Tibial nerve (tissue), 4 donors: ENCODE measurements around the gene ST6GALNAC3. TPM values are rescaled to one million over a fixed set of nuclear protein-coding genes. Genes with fewer than 3 reads are reported as not detected.

Experiments
- DNase-seq, 2 donors: peaks; one replicate each; pipeline ENCODE4 v3.0.0-alpha.2; 2019; ENCODE audit warnings: low spot score in 2 of 2
- H3K27ac ChIP-seq, 4 donors: fragments of 200-600 bp; sonication (generic) in 3 of 4; one replicate each; pipeline ENCODE4 v1.5.1; 2017 to 2019; ENCODE audit warnings: mild to moderate bottlenecking in 1 of 4
- H3K27me3 ChIP-seq, 2 donors: fragments of 200-600 bp; sonication (generic) in 1 of 2; one replicate each; pipeline versions ENCODE4 v1.5.1 to v1.6.0; 2017 to 2019
- H3K36me3 ChIP-seq, 3 donors: fragments of 200-600 bp; sonication (generic); one replicate each; pipeline ENCODE4 v1.5.1; 2018 to 2019
- H3K4me1 ChIP-seq, 4 donors: fragments of 200-600 bp; sonication (generic) in 3 of 4; one replicate each; pipeline ENCODE4 v1.5.1; 2017 to 2019
- H3K4me3 ChIP-seq, 4 donors: fragments of 200-600 bp; sonication (generic) in 3 of 4; one replicate each; pipeline ENCODE4 v1.5.1; 2017 to 2019; ENCODE audit warnings: mild to moderate bottlenecking in 1 of 4, moderate library complexity in 1 of 4
- H3K9me3 ChIP-seq, 4 donors: fragments of 200-600 bp; sonication (generic) in 3 of 4; one replicate each; pipeline ENCODE4 v1.5.1; 2017 to 2019
- CTCF ChIP-seq, 5 experiments: fragments of 200-600 bp in 3 of 5; fragments of 450-650 bp in 2 of 5; sonication (generic) in 3 of 5; IDR thresholded peaks; one replicate each; pipeline ENCODE4 v1.5.1; 2016 to 2019; ENCODE audit warnings: antibody characterized with exemption in 5 of 5, mild to moderate bottlenecking in 3 of 5, moderate library complexity in 2 of 5
- EP300 ChIP-seq, 2 donors: sonication (generic); formaldehyde crosslinking; IDR thresholded peaks; one replicate each; pipeline ENCODE4 v1.6.1; 2017; ENCODE audit warnings: antibody characterized with exemption in 2 of 2, mild to moderate bottlenecking in 1 of 2
- POLR2A ChIP-seq, 2 donors: fragments of 450-650 bp; IDR thresholded peaks; one replicate each; pipeline ENCODE4 v1.6.1; 2017; ENCODE audit warnings: antibody characterized with exemption in 2 of 2, mild to moderate bottlenecking in 2 of 2, moderate library complexity in 2 of 2
- WGBS, 2 donors: methylation state at CpG; one replicate each; pipeline ENCODE4 v1.1.5; 2018; 5-methylcytosine and 5-hydroxymethylcytosine counted together
- total RNA-seq, 4 donors: library from RNA; depleted of rRNA; stranded (reverse); fragments of >200 nt; gene quantifications; one replicate each; pipeline ENCODE4 v1.1.0, GENCODE V29; 2016

The ST6GALNAC3 gene
- total RNA-seq, 4 donors from 2014 or later: 2.7 to 6.6 (median 4.9) TPM

- 66 to 69% methylated on average over 7 of the region's 7 CpGs for WGBS, 2 donors
- Histone ChIP-seq H3K27ac (no peak overlapping the region), H3K4me1 (no peaks in the 10 kb centered on the region), H3K36me3 (no peaks in the 10 kb centered on the region), H3K27me3 (no peaks in the 10 kb centered on the region), H3K9me3 (no peaks in the 10 kb centered on the region), H3K4me3 (no peak overlapping the region)
- DNase-seq: no peak
- TF ChIP-seq POLR2A (IDR thresholded peaks at IDR 0.05): no peak
- no peak for TF ChIP-seq CTCF (IDR thresholded peaks at IDR 0.05)
- no peak for TF ChIP-seq EP300 (IDR thresholded peaks at IDR 0.05)
These were observed 427.2 kb downstream of the ST6GALNAC3 start for GRCh38 chr1:76501586-76502219.

- Histone ChIP-seq H3K36me3 (no peaks in the 10 kb centered on the region), H3K27ac (no peak overlapping the region), H3K9me3 (no peaks in the 10 kb centered on the region), H3K4me3 (no peak overlapping the region), H3K4me1 (no peaks in the 10 kb centered on the region), H3K27me3 (no peaks in the 10 kb centered on the region)
- no peak for DNase-seq
- WGBS, 2 donors: 81 to 88% methylated on average over 3 of the region's 3 CpGs
- TF ChIP-seq CTCF (IDR thresholded peaks at IDR 0.05): no peak
These were observed 428.6 kb downstream of the ST6GALNAC3 start for GRCh38 chr1:76503100-76503499.

- no peaks in the 10 kb centered on the region for H3K9me3 ChIP-seq
- no peaks in the 10 kb centered on the region for H3K27me3 ChIP-seq
- no peaks in the 10 kb centered on the region for H3K36me3 ChIP-seq
- H3K27ac ChIP-seq: no peak overlapping the region
- DNase-seq: no peak
- no peak overlapping the region for H3K4me3 ChIP-seq
- 71 to 76% methylated on average over 2 of the region's 2 CpGs for WGBS, 2 donors
- TF ChIP-seq POLR2A (IDR thresholded peaks at IDR 0.05) (no peak), CTCF (IDR thresholded peaks at IDR 0.05) (no peak), EP300 (IDR thresholded peaks at IDR 0.05) (no peak)
- H3K4me1 ChIP-seq: no peaks in the 10 kb centered on the region
These were observed 429.2 kb downstream of the ST6GALNAC3 start for GRCh38 chr1:76503736-76504135.

- no peaks in the 10 kb centered on the region for H3K36me3 ChIP-seq
- no peak overlapping the region for H3K4me3 ChIP-seq
- no peaks in the 10 kb centered on the region for H3K9me3 ChIP-seq
- no peak overlapping the region for H3K27ac ChIP-seq
- TF ChIP-seq CTCF (IDR thresholded peaks at IDR 0.05) (no peak), POLR2A (IDR thresholded peaks at IDR 0.05) (no peak), EP300 (IDR thresholded peaks at IDR 0.05) (no peak)
- WGBS, 2 donors: 95 to 98% methylated on average over 3 of the region's 3 CpGs
- no peak for DNase-seq
- H3K4me1 ChIP-seq: no peaks in the 10 kb centered on the region
- no peaks in the 10 kb centered on the region for H3K27me3 ChIP-seq
These were observed 432.8 kb downstream of the ST6GALNAC3 start for GRCh38 chr1:76507376-76507775.

- no peaks in the 10 kb centered on the region for H3K36me3 ChIP-seq
- no peaks in the 10 kb centered on the region for H3K27me3 ChIP-seq
- no peaks in the 10 kb centered on the region for H3K4me1 ChIP-seq
- no peaks in the 10 kb centered on the region for H3K9me3 ChIP-seq
- H3K4me3 ChIP-seq: no peak overlapping the region
- H3K27ac ChIP-seq: no peak overlapping the region
- no peak for DNase-seq
- TF ChIP-seq CTCF (IDR thresholded peaks at IDR 0.05): no peak
- TF ChIP-seq EP300 (IDR thresholded peaks at IDR 0.05): no peak
- no peak for TF ChIP-seq POLR2A (IDR thresholded peaks at IDR 0.05)
- WGBS, 2 donors: 46 to 64% methylated on average over 3 of the region's 3 CpGs
These were observed 434.3 kb downstream of the ST6GALNAC3 start for GRCh38 chr1:76508871-76509270.
